Non-pigmented ciliary epithelial cell (primary cell): Measurements from ENCODE around the gene AMOTL1.
A peak's percentile ranks its signal among the peaks of the same experiment; 100 is the strongest.

Source experiments
- DNase-seq: peaks from one replicate; pipeline ENCODE4 v3.0.0-alpha.2; 2010; ENCODE audit warnings: low read depth

Gene AMOTL1

GRCh38 chr11:94767701-94768601 is at the start of gene AMOTL1:
Gene AMOTL1 (plus strand): TSS chr11:94768356. CDS start chr11:94768512, 156 bp downstream.
- DNase-seq: no peak

GRCh38 chr11:94719876-94720275 is 48.3 kb upstream of the AMOTL1 start:
- no peak for DNase-seq

GRCh38 chr11:94721565-94722292 is 46.4 kb upstream of the AMOTL1 start:
- no peak for DNase-seq

GRCh38 chr11:94722735-94723134 is 45.4 kb upstream of the AMOTL1 start:
- DNase-seq: no peak

GRCh38 chr11:94725097-94725496 is 43.1 kb upstream of the AMOTL1 start:
- DNase-seq: no peak

- DNase-seq: no peak
Observed at GRCh38 chr11:94727819-94728218, 40.3 kb upstream of the AMOTL1 start.

GRCh38 chr11:94728541-94728940 is 39.6 kb upstream of the AMOTL1 start:
- DNase-seq: no peak

GRCh38 chr11:94728966-94729751 is 39.0 kb upstream of the AMOTL1 start:
- no peak for DNase-seq

GRCh38 chr11:94730153-94730552 is 38.0 kb upstream of the AMOTL1 start:
- no peak for DNase-seq

- peak; percentile 76 for DNase-seq
Observed at GRCh38 chr11:94731880-94732601, 36.1 kb upstream of the AMOTL1 start.

GRCh38 chr11:94732617-94733281 is 35.4 kb upstream of the AMOTL1 start:
- DNase-seq: peak; percentile 49

- DNase-seq: no peak
Observed at GRCh38 chr11:94734563-94735275, 33.4 kb upstream of the AMOTL1 start.

GRCh38 chr11:94735907-94736306 is 32.2 kb upstream of the AMOTL1 start:
- no peak for DNase-seq

GRCh38 chr11:94737171-94737611 is 31.0 kb upstream of the AMOTL1 start:
- no peak for DNase-seq

- DNase-seq: no peak
Observed at GRCh38 chr11:94738746-94739145, 29.4 kb upstream of the AMOTL1 start.

- no peak for DNase-seq
Observed at GRCh38 chr11:94739331-94739730, 28.8 kb upstream of the AMOTL1 start.

- DNase-seq: no peak
Observed at GRCh38 chr11:94740083-94741021, 27.8 kb upstream of the AMOTL1 start.

GRCh38 chr11:94741022-94741679 is 27.0 kb upstream of the AMOTL1 start:
- no peak for DNase-seq

- DNase-seq: no peak
Observed at GRCh38 chr11:94742665-94743064, 25.5 kb upstream of the AMOTL1 start.
